GM21529 (cell line): ENCODE data around the gene CYP11A1.

Experiments
- ATAC-seq: cut with Tn5 transposase; IDR thresholded peaks from one replicate; pipeline ENCODE4 v1.9.1; 2021; ENCODE audit not compliant: unreplicated experiment

CYP11A1 gene

GRCh38 chr15:74350295-74351275 lies 16.9 kb downstream of the CYP11A1 start:
- no peak for ATAC-seq

- ATAC-seq = no peak
Measured at GRCh38 chr15:74349241-74349778, 18.1 kb downstream of the CYP11A1 start.

- no peak for ATAC-seq
Measured at GRCh38 chr15:74347757-74348250, 19.6 kb downstream of the CYP11A1 start.

GRCh38 chr15:74345051-74345450 lies 22.4 kb downstream of the CYP11A1 start:
- ATAC-seq = no peak

- no peak for ATAC-seq
Measured at GRCh38 chr15:74343797-74344127, 23.7 kb downstream of the CYP11A1 start.

GRCh38 chr15:74343127-74343796 lies 24.2 kb downstream of the CYP11A1 start:
- no peak for ATAC-seq

GRCh38 chr15:74340150-74340549 lies 27.3 kb downstream of the CYP11A1 start:
- no peak for ATAC-seq

GRCh38 chr15:74339371-74339770 lies 28.1 kb downstream of the CYP11A1 start:
- no peak for ATAC-seq

- no peak for ATAC-seq
Measured at GRCh38 chr15:74338676-74339075, 28.8 kb downstream of the CYP11A1 start.

GRCh38 chr15:74337607-74338211 lies 29.7 kb downstream of the CYP11A1 start:
- no peak for ATAC-seq

- no peak for ATAC-seq
Measured at GRCh38 chr15:74337146-74337545, 30.3 kb downstream of the CYP11A1 start.

- ATAC-seq = no peak
Measured at GRCh38 chr15:74336061-74337005, 31.1 kb downstream of the CYP11A1 start.

- no peak for ATAC-seq
Measured at GRCh38 chr15:74335396-74335795, 32.0 kb downstream of the CYP11A1 start.

- no peak for ATAC-seq
Measured at GRCh38 chr15:74334127-74334526, 33.3 kb downstream of the CYP11A1 start.

- ATAC-seq = no peak
Measured at GRCh38 chr15:74333662-74334061, 33.8 kb downstream of the CYP11A1 start.

GRCh38 chr15:74333093-74333492 lies 34.4 kb downstream of the CYP11A1 start:
- no peak for ATAC-seq

GRCh38 chr15:74332611-74333010 lies 34.8 kb downstream of the CYP11A1 start:
- ATAC-seq = no peak

- no peak for ATAC-seq
Measured at GRCh38 chr15:74332011-74332410, 35.4 kb downstream of the CYP11A1 start.

- no peak for ATAC-seq
Measured at GRCh38 chr15:74330861-74331408, 36.5 kb downstream of the CYP11A1 start.
